ENCODE data around the gene RNU1-4. TPM values are rescaled to one million over a fixed set of nuclear protein-coding genes. Genes with fewer than 3 reads are reported as not detected.
"Not testable (repeated sequence)": the region's sequence is repeated elsewhere in the genome, so short reads cannot be mapped to it uniquely, and the experiment has no call there.

The RNU1-4 gene
- total RNA-seq, 1 donor from 2014 or later = 19,908 TPM

DNA sequence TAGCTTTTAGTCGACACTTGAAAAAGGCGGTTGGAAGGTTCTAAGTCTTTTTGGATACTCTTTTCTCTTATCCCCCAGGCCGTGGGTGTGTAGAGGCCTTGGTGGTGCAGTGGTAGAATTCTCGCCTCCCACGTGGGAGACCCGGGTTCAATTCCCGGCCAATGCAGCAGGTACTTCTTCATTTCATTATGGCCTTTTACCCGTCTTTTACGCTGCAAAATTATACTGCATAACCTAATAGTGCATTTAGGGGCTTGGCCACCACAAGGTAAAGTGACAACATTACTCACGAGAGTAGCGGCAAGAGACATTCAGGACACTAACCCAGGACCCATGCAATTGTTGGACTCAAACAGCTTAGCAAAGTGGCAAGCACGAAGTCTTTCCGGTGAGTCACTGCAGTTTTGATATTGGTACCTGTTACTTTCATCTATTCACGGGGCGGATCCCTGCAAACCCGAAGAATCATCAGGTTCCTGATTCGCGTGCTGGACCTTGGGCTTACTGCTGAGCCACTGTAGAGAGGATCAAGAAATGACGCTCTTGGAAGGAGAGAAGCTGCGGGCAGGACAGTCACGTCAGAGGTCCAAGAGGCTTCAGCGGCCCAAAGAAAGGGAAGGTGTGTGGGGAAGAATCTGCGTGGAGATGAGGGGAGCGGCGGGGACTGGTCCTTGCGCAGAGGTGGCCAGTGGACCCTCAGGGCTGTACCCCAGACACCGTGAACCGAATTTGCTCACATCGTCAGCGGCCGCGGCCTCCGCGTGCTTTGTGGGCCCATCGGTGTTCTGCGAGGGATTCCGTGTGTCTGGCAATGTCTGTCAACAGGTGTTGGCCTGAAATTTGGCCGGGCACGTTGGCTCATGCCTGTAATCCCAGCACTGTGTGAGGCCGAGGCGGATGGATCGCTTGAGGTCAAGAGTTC lies 12.9 kb upstream of the RNU1-4 start:
- DNase-seq (ENCODE audit: extremely low spot score in 2 of 2) = peak; percentile 93 to 100
- Histone ChIP-seq H3K27ac (no peak overlapping the region), H3K4me3 (no peak overlapping the region), H3K4me1 (no peaks in the 10 kb centered on the region), H3K27me3 (no peaks in the 10 kb centered on the region), H3K36me3 (no peaks in the 10 kb centered on the region), H3K9me3 (no peaks in the 10 kb centered on the region)
- intact Hi-C loops (cut with DNase I) = no loop called here
- TF ChIP-seq, protein P1, sequence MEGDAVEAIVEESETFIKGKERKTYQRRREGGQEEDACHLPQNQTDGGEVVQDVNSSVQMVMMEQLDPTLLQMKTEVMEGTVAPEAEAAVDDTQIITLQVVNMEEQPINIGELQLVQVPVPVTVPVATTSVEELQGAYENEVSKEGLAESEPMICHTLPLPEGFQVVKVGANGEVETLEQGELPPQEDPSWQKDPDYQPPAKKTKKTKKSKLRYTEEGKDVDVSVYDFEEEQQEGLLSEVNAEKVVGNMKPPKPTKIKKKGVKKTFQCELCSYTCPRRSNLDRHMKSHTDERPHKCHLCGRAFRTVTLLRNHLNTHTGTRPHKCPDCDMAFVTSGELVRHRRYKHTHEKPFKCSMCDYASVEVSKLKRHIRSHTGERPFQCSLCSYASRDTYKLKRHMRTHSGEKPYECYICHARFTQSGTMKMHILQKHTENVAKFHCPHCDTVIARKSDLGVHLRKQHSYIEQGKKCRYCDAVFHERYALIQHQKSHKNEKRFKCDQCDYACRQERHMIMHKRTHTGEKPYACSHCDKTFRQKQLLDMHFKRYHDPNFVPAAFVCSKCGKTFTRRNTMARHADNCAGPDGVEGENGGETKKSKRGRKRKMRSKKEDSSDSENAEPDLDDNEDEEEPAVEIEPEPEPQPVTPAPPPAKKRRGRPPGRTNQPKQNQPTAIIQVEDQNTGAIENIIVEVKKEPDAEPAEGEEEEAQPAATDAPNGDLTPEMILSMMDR (IDR thresholded peaks at IDR 0.05) = peak in 1 of 3 experiments; percentile 11
- no peak for TF ChIP-seq POLR2AphosphoS5 (IDR thresholded peaks at IDR 0.05; ENCODE audit: insufficient read depth in 1 of 2, low read depth in 1 of 2)

DNA sequence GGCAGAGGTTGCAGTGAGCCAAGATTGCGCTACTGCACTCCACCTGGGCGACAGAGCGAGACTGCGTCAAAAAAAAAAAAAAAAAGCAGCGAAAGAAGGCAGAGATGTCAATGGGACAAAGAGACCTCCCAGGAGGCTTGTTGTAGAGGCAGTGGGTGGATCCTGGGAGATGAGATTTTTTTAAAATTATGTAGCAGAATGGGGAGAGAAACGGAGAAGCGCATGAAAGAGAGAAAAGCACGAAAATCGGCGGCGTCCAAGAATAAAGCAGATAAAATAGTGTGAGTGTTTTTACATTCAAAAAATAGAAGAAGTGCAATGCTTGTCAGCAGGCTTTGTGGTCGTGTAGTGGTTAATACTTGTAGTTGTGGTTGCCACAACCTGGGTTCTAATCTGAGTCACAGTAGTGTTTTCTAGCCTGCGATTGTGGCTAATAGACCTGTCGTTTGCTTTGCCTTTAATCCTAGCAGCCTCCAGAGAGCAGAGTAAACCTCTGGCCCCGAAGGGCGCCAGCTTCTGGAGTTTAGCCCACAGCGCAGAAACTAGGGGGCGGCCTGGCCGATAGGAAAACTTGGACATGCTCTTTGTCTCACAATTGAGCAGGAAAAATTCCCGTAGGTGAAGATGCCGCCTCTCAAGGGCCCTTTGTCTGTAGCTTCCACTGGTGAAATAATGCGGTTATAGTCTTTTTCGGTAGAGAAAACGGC lies 11.9 kb upstream of the RNU1-4 start:
- peak; percentile 65 to 96 for DNase-seq (ENCODE audit: extremely low spot score in 2 of 2)
- H3K4me1 ChIP-seq; H3K27me3 ChIP-seq; H3K4me3 ChIP-seq; H3K9me3 ChIP-seq; H3K27ac ChIP-seq; intact Hi-C loops (cut with DNase I); H3K36me3 ChIP-seq: not testable (repeated sequence)

- H3K27me3 ChIP-seq; DNase-seq (ENCODE audit: extremely low spot score in 2 of 2); H3K36me3 ChIP-seq; intact Hi-C loops (cut with DNase I); H3K27ac ChIP-seq; H3K4me3 ChIP-seq; H3K9me3 ChIP-seq; H3K4me1 ChIP-seq: not testable (repeated sequence)
These were observed 7.9 kb upstream of the RNU1-4 start for GRCh38 chr1:16732254-16732896.

GRCh38 chr1:16741230-16741629 lies 914 bp downstream of the RNU1-4 start:
- not testable (repeated sequence) for H3K27me3 ChIP-seq

GRCh38 chr1:16747660-16748059 lies 7.3 kb downstream of the RNU1-4 start:
- H3K9me3 ChIP-seq; H3K4me1 ChIP-seq; DNase-seq (ENCODE audit: extremely low spot score in 2 of 2); H3K27ac ChIP-seq; H3K4me3 ChIP-seq; H3K36me3 ChIP-seq; intact Hi-C loops (cut with DNase I); H3K27me3 ChIP-seq: not testable (repeated sequence)

More at GRCh38 chr1:16741230-16741629, 914 bp downstream of the RNU1-4 start:
- intact Hi-C loops (cut with DNase I); H3K9me3 ChIP-seq; H3K36me3 ChIP-seq; H3K4me3 ChIP-seq; DNase-seq (ENCODE audit: extremely low spot score in 2 of 2); H3K27ac ChIP-seq; H3K4me1 ChIP-seq: not testable (repeated sequence)

DNA sequence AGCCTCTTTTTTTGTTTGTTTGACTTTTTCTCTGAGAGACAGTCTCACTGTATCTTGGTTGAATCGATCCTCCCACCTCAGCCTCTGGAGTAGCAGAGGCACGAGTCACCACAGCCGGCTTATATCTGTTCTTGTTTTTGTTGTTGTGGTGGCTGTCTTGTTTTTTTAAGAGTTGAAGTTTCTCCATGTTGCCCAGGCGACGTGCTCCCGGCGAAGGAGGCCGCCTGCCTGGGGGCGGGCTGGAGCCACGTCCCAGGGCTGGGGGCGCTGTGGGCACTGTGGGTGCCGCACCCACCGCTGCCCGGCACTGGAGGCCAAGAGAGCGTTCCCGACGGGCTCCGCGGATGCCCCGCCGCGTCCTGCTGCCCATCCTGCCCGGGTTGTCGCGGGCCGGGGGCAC lies 8.4 kb downstream of the RNU1-4 start:
- H3K27ac ChIP-seq; H3K4me3 ChIP-seq; intact Hi-C loops (cut with DNase I); H3K36me3 ChIP-seq; H3K4me1 ChIP-seq; H3K27me3 ChIP-seq; DNase-seq (ENCODE audit: extremely low spot score in 2 of 2); H3K9me3 ChIP-seq: not testable (repeated sequence)

GRCh38 chr1:16749910-16750888 lies 9.9 kb downstream of the RNU1-4 start:
- H3K4me3 ChIP-seq; H3K4me1 ChIP-seq; H3K9me3 ChIP-seq; H3K27ac ChIP-seq; H3K36me3 ChIP-seq; H3K27me3 ChIP-seq; DNase-seq (ENCODE audit: extremely low spot score in 2 of 2); intact Hi-C loops (cut with DNase I): not testable (repeated sequence)

GRCh38 chr1:16752770-16753169 lies 12.5 kb downstream of the RNU1-4 start:
- DNase-seq (ENCODE audit: extremely low spot score in 2 of 2); H3K4me3 ChIP-seq; H3K27ac ChIP-seq; H3K9me3 ChIP-seq; H3K4me1 ChIP-seq; intact Hi-C loops (cut with DNase I); H3K27me3 ChIP-seq; H3K36me3 ChIP-seq: not testable (repeated sequence)

DNA sequence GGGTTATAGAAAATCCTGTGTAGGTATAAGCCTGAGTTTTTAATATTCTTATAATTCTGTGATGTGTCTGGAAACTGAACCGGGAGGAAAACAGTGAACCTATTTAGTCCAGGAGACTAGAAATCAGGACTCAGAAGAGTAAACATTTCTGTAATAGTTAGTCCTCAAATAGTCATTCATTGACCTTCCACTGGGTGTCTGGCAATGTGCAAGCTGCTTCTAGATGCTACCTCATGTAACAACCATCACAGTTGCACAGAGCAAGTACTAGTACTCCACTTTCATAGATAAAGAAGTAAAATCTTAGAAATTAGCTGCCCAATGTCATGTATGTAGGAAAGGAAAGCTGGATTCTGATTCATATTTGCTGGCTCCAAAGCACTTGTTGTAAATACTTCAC lies 15.1 kb downstream of the RNU1-4 start:
- H3K4me1 ChIP-seq; H3K27ac ChIP-seq; intact Hi-C loops (cut with DNase I); H3K27me3 ChIP-seq; DNase-seq (ENCODE audit: extremely low spot score in 2 of 2); H3K36me3 ChIP-seq; H3K9me3 ChIP-seq; H3K4me3 ChIP-seq: not testable (repeated sequence)

DNA sequence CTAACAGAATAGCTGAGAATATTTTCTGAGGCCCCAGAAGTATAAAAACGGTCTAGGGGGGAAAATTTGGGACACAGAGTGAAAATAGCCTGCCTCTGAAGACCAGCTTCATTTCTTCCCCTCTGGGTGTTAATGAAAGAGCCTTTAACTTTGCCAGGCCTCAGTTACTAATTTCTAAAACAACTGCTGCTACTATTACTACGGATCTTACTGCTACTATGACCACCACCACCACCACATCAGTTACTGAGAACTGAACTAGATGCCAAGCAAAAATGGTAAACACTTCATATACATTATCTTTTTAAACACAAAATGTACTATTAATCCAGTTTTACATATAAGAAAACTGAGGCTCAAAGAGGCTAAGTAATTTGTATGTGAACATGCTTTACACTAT lies 15.6 kb downstream of the RNU1-4 start:
- DNase-seq (ENCODE audit: extremely low spot score in 2 of 2); H3K36me3 ChIP-seq; H3K4me1 ChIP-seq; intact Hi-C loops (cut with DNase I); H3K27me3 ChIP-seq; H3K27ac ChIP-seq; H3K9me3 ChIP-seq; H3K4me3 ChIP-seq: not testable (repeated sequence)

DNA sequence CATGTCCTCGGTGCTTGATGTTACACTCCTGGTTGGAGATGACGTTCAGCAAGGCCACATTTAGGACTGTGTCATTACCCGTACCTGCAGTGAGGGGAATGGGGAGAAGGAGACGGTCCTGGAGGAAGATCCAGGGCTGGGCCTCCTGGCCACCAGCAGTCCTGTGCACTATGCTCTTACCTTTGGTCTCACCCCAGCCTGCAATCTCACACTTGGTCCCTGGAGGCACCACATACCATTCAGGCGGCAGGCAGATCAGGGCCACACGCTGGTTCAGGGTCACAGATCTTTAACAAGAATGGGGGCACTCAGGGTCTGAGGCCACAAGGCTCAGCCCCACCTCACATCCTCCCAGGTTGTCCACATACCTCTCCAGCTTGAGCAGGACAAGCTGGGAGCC lies 17.3 kb downstream of the RNU1-4 start:
- H3K4me1 ChIP-seq; H3K27ac ChIP-seq; intact Hi-C loops (cut with DNase I); H3K9me3 ChIP-seq; DNase-seq (ENCODE audit: extremely low spot score in 2 of 2); H3K27me3 ChIP-seq; H3K4me3 ChIP-seq; H3K36me3 ChIP-seq: not testable (repeated sequence)
